K562 (cell line): ENCODE measurements around the gene CNNM3. TPM values are rescaled to one million over a fixed set of nuclear protein-coding genes. Genes with fewer than 3 reads are reported as not detected.

ENCODE experiments used
- CBX1 ChIP-seq: sonication (generic); IDR thresholded peaks from 2 replicates; pipeline ENCODE4 v1.6.1; 2016; ENCODE audit warnings: antibody characterized with exemption, low read depth, mild to moderate bottlenecking
- KAT8 ChIP-seq: fragments of 450-650 bp; IDR thresholded peaks from 2 replicates; pipeline ENCODE4 v1.6.1; 2016; ENCODE audit warnings: low read depth, mild to moderate bottlenecking
- NCOA2 ChIP-seq, 2 experiments: fragments of 450-650 bp; IDR thresholded peaks; 2 replicates each; pipeline ENCODE4 v1.6.1; 2018; ENCODE audit warnings: mild to moderate bottlenecking in 2 of 2, moderate library complexity in 1 of 2; ENCODE audit not compliant: partially characterized antibody in 2 of 2
- POU5F1 ChIP-seq: fragments of 150-350 bp; IDR thresholded peaks from 2 replicates; pipeline ENCODE4 v1.6.1; 2014; ENCODE audit warnings: borderline replicate concordance, low read length, low read depth, mild to moderate bottlenecking; ENCODE audit not compliant: partially characterized antibody
- SIN3B ChIP-seq: fragments of 450-650 bp; IDR thresholded peaks from 2 replicates; pipeline ENCODE4 v1.6.1; 2017; ENCODE audit warnings: low read depth, mild to moderate bottlenecking, moderate library complexity
- STAG1 ChIP-seq: sonication (generic); formaldehyde crosslinking; IDR thresholded peaks from 2 replicates; pipeline ENCODE4 v1.5.0; 2020; ENCODE audit warnings: missing genetic modification reagents, borderline replicate concordance
- TBP ChIP-seq: optimal IDR thresholded peaks from 2 replicates; pipeline ENCODE3; 2011; ENCODE audit warnings: low read depth, low read length, improper control_type of control experiment
- ZNF282 ChIP-seq: sonication (generic); formaldehyde crosslinking; IDR thresholded peaks from 2 replicates; pipeline ENCODE4 v1.8.1; 2023; ENCODE audit warnings: missing genetic modification reagents
- ZNF717 ChIP-seq: fragments of 250-450 bp; sonication (Bioruptor Pico); IDR thresholded peaks from 2 replicates; pipeline ENCODE4 v1.5.0; 2021
- polyA plus RNA-seq, 8 experiments: library from polyadenylated mRNA; depleted of rRNA in 4 of 8; stranded (reverse) in 5 of 8; unstranded in 3 of 8; fragments of >200 nt; fragmentation: Nextera tagmentation in 2 of 8; fragmentation: Illumina TruSeq in 1 of 8; extraction: Ambion mirVana in 2 of 8; extraction: Trizol in 1 of 8; gene quantifications; 2 replicates each; pipeline versions ENCODE4 v1.2.1 to v1.2.3, GENCODE V29; 2011 to 2014; ENCODE audit warnings: inconsistent platforms in 1 of 8, missing spikeins in 1 of 8
- total RNA-seq, 7 experiments: library from RNA; depleted of rRNA in 6 of 7; stranded (reverse); fragments of >200 nt in 6 of 7; fragmentation: Illumina TruSeq in 2 of 7; extraction: Trizol in 2 of 7; gene quantifications; 2 replicates each; pipeline versions ENCODE4 v1.2.1 to v1.2.3, GENCODE V29; 2011 to 2021; ENCODE audit warnings: low replicate concordance in 1 of 7
- TF ChIP-seq, protein P1 (sequence below): fragments of 450-650 bp; IDR thresholded peaks from 2 replicates; pipeline ENCODE4 v1.6.1; 2016
- TF ChIP-seq, protein P2 (sequence below): fragments of 250-450 bp; sonication (Bioruptor Pico); IDR thresholded peaks from 2 replicates; pipeline ENCODE4 v1.4.0; 2020; ENCODE audit warnings: mild to moderate bottlenecking
- TF ChIP-seq, protein P3 (sequence below): fragments of 450-650 bp; formaldehyde crosslinking; IDR thresholded peaks from 2 replicates; pipeline ENCODE4 v1.4.0; 2020; ENCODE audit warnings: mild to moderate bottlenecking, moderate library complexity
- TF ChIP-seq, protein P4 (sequence below): sonication (generic); formaldehyde crosslinking; IDR thresholded peaks from 2 replicates; pipeline ENCODE4 v1.8.0; 2022; ENCODE audit warnings: mild to moderate bottlenecking, low read depth, missing genetic modification reagents
- TF ChIP-seq, protein P5 (sequence below): fragments of 250-450 bp; sonication (Bioruptor Pico); IDR thresholded peaks from 2 replicates; pipeline ENCODE4 v1.4.0; 2020; ENCODE audit warnings: mild to moderate bottlenecking, moderate library complexity
- TF ChIP-seq, protein P6 (sequence below): sonication (generic); formaldehyde crosslinking; IDR thresholded peaks from 2 replicates; pipeline ENCODE4 v1.8.0; 2022; ENCODE audit warnings: missing genetic modification reagents, mild to moderate bottlenecking, moderate library complexity, borderline replicate concordance

CNNM3 gene
- total and polyA plus RNA-seq, 9 of the 15 experiments (the other 6 are each of a cell fraction or from before 2014, with no cell fraction given): 1.4 to 16.9 (median 6.5) TPM

DNA sequence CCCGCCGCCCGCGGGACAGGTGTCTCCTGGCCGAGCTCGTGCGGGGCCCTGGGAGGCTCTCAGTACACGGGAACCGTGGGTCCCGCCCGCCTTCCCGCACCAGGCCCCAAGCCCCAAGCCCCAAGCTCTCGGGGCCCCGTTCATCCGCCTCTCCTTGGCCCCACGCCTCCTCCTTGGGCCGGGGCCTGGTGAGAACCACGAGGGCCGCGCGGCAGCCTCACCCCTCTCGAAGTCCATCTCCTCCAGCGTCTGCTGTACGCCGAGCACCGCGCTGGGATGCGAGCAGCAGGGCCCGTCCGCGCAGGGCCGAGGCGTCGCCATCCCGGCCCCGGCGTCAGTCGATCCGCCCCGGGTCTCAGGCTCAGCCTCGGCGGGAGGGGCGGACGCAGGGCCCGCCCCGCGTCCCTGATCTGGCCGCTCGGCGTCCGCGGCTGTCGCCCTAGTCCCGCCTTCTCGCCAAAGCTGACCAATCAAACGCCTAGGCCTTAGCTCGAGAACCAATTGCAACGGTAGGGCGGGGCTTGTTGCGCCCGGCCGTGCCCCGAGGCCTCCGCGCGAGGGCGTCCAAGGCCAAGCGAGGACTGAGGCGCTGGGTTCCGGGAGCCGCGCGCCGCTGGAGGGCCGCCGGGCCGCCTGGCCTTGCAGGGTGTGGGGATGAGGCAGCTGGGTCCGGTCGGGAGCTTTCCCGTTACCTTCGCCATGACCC is 41.8 kb downstream of the CNNM3 start, which contains the start of gene ANKRD39 (continued):
- TF ChIP-seq SIN3B (peak; percentile 55; the same call in 1 of the 2 replicates), KAT8 (no peak), NCOA2 (IDR thresholded peaks at IDR 0.05; ENCODE audit: partially characterized antibody in 2 of 2) (no peak), ZNF717 (CRISPR knock-in tag) (no peak), TBP (peak; percentile 54), STAG1 (CRISPR knock-in tag) (peak; percentile 76; the same call in 1 of the 2 replicates), POU5F1 (no peak), CBX1 (peak; percentile 25; the same call in 1 of the 2 replicates), ZNF282 (CRISPR knock-in tag) (peak; percentile 20; the same call in 1 of the 2 replicates)
- TF ChIP-seq, protein P1, sequence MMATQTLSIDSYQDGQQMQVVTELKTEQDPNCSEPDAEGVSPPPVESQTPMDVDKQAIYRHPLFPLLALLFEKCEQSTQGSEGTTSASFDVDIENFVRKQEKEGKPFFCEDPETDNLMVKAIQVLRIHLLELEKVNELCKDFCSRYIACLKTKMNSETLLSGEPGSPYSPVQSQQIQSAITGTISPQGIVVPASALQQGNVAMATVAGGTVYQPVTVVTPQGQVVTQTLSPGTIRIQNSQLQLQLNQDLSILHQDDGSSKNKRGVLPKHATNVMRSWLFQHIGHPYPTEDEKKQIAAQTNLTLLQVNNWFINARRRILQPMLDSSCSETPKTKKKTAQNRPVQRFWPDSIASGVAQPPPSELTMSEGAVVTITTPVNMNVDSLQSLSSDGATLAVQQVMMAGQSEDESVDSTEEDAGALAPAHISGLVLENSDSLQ: peak; percentile 60
- TF ChIP-seq, protein P2, sequence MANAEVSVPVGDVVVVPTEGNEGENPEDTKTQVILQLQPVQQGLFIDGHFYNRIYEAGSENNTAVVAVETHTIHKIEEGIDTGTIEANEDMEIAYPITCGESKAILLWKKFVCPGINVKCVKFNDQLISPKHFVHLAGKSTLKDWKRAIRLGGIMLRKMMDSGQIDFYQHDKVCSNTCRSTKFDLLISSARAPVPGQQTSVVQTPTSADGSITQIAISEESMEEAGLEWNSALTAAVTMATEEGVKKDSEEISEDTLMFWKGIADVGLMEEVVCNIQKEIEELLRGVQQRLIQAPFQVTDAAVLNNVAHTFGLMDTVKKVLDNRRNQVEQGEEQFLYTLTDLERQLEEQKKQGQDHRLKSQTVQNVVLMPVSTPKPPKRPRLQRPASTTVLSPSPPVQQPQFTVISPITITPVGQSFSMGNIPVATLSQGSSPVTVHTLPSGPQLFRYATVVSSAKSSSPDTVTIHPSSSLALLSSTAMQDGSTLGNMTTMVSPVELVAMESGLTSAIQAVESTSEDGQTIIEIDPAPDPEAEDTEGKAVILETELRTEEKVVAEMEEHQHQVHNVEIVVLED (CRISPR knock-in tag): peak; percentile 99
- TF ChIP-seq, protein P3, sequence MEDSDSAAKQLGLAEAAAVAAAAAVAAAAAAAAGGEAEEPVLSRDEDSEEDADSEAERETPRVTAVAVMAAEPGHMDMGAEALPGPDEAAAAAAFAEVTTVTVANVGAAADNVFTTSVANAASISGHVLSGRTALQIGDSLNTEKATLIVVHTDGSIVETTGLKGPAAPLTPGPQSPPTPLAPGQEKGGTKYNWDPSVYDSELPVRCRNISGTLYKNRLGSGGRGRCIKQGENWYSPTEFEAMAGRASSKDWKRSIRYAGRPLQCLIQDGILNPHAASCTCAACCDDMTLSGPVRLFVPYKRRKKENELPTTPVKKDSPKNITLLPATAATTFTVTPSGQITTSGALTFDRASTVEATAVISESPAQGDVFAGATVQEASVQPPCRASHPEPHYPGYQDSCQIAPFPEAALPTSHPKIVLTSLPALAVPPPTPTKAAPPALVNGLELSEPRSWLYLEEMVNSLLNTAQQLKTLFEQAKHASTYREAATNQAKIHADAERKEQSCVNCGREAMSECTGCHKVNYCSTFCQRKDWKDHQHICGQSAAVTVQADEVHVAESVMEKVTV: peak; percentile 96
- TF ChIP-seq, protein P4, sequence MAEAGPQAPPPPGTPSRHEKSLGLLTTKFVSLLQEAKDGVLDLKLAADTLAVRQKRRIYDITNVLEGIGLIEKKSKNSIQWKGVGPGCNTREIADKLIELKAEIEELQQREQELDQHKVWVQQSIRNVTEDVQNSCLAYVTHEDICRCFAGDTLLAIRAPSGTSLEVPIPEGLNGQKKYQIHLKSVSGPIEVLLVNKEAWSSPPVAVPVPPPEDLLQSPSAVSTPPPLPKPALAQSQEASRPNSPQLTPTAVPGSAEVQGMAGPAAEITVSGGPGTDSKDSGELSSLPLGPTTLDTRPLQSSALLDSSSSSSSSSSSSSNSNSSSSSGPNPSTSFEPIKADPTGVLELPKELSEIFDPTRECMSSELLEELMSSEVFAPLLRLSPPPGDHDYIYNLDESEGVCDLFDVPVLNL (CRISPR knock-in tag): no peak
- TF ChIP-seq, protein P5, sequence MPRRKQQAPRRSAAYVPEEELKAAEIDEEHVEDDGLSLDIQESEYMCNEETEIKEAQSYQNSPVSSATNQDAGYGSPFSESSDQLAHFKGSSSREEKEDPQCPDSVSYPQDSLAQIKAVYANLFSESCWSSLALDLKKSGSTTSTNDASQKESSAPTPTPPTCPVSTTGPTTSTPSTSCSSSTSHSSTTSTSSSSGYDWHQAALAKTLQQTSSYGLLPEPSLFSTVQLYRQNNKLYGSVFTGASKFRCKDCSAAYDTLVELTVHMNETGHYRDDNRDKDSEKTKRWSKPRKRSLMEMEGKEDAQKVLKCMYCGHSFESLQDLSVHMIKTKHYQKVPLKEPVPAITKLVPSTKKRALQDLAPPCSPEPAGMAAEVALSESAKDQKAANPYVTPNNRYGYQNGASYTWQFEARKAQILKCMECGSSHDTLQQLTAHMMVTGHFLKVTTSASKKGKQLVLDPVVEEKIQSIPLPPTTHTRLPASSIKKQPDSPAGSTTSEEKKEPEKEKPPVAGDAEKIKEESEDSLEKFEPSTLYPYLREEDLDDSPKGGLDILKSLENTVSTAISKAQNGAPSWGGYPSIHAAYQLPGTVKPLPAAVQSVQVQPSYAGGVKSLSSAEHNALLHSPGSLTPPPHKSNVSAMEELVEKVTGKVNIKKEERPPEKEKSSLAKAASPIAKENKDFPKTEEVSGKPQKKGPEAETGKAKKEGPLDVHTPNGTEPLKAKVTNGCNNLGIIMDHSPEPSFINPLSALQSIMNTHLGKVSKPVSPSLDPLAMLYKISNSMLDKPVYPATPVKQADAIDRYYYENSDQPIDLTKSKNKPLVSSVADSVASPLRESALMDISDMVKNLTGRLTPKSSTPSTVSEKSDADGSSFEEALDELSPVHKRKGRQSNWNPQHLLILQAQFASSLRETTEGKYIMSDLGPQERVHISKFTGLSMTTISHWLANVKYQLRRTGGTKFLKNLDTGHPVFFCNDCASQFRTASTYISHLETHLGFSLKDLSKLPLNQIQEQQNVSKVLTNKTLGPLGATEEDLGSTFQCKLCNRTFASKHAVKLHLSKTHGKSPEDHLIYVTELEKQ (CRISPR knock-in tag): no peak
- TF ChIP-seq, protein P6, sequence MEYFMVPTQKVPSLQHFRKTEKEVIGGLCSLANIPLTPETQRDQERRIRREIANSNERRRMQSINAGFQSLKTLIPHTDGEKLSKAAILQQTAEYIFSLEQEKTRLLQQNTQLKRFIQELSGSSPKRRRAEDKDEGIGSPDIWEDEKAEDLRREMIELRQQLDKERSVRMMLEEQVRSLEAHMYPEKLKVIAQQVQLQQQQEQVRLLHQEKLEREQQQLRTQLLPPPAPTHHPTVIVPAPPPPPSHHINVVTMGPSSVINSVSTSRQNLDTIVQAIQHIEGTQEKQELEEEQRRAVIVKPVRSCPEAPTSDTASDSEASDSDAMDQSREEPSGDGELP (CRISPR knock-in tag): peak; percentile 46; the same call in 1 of the 2 replicates
